H1 (cell line): Measurements from ENCODE around the gene IQCM. TPM values are rescaled to one million over a fixed set of nuclear protein-coding genes. Genes with fewer than 3 reads are reported as not detected.

Experiments
- CTCF ChIA-PET: fragments of 300-600 bp; sonication (Branson Sonifier 250); formaldehyde crosslinking; loops from one replicate; lab custom pipeline; 2021; ENCODE audit not compliant: partially characterized antibody; lab: Charles Lee
- POLR2A ChIA-PET: fragments of 300-600 bp; sonication (Branson Sonifier 250); formaldehyde crosslinking; loops from one replicate; lab custom pipeline; 2021; ENCODE audit warnings: inconsistent platforms; ENCODE audit not compliant: partially characterized antibody; lab: Charles Lee
- DNase-seq, 2 experiments: peaks; one replicate each; pipeline versions ENCODE4 v3.0.0 to v3.0.0-alpha.2; 2010 to 2022; ENCODE audit warnings: low spot score in 2 of 2, low read depth in 1 of 2, mixed read lengths in 1 of 2
- FAIRE-seq: peaks from 2 replicates; lab custom pipeline; 2011; peaks lifted over from hg19 to GRCh38; lab: Jason Lieb, UNC
- H2AFZ ChIP-seq: 2 replicates; pipeline ENCODE4 v1.8.1; 2012; ENCODE audit warnings: low read length, inconsistent platforms
- H2AK5ac ChIP-seq: 2 replicates; pipeline ENCODE4 v1.6.1; 2013; ENCODE audit warnings: low read depth, low read length
- H2BK120ac ChIP-seq: replicated peaks from 2 replicates; pipeline ENCODE3; 2013; ENCODE audit warnings: low read depth, low read length, inconsistent platforms
- H2BK12ac ChIP-seq: 2 replicates; pipeline ENCODE4 v1.6.1; 2013; ENCODE audit warnings: low read depth, low read length
- H2BK15ac ChIP-seq: 2 replicates; pipeline ENCODE4 v1.6.1; 2013; ENCODE audit warnings: low read length
- H2BK20ac ChIP-seq: 2 replicates; pipeline ENCODE4 v1.6.1; 2013; ENCODE audit warnings: low read length
- H2BK5ac ChIP-seq: 2 replicates; pipeline ENCODE4 v1.6.1; 2013; ENCODE audit warnings: low read depth, low read length
- H3K14ac ChIP-seq: 2 replicates; pipeline ENCODE4 v1.6.1; 2013; ENCODE audit warnings: inconsistent platforms; ENCODE audit not compliant: insufficient read length
- H3K18ac ChIP-seq: 2 replicates; pipeline ENCODE4 v1.6.1; 2013; ENCODE audit warnings: low read length; ENCODE audit errors: extremely low read depth
- H3K23ac ChIP-seq: 2 replicates; pipeline ENCODE4 v1.6.1; 2013; ENCODE audit warnings: inconsistent platforms; ENCODE audit not compliant: insufficient read length
- H3K23me2 ChIP-seq: 2 replicates; pipeline ENCODE4 v1.6.1; 2013; ENCODE audit warnings: low read depth, low read length
- H3K27ac ChIP-seq: 2 replicates; pipeline ENCODE4 v1.6.1; 2011; ENCODE audit warnings: low read depth, low read length, inconsistent platforms
- H3K27me3 ChIP-seq, 4 experiments: replicated peaks in 1 of 4; 1 replicate in 1 of 4; 2 replicates in 3 of 4; pipeline versions ENCODE4 v1.6.1 to v1.8.1; 2011 to 2013; ENCODE audit warnings: low read length in 3 of 4, mild to moderate bottlenecking in 3 of 4, inconsistent platforms in 2 of 4, mixed read lengths in 2 of 4, moderate library complexity in 1 of 4; ENCODE audit not compliant: control insufficient read depth in 3 of 4, insufficient read depth in 3 of 4; ENCODE audit errors: extremely low read depth in 1 of 4
- H3K36me3 ChIP-seq, 4 experiments: 2 replicates each; pipeline versions ENCODE4 v1.6.1 to v1.8.1; 2011 to 2013; ENCODE audit warnings: mild to moderate bottlenecking in 4 of 4, low read length in 3 of 4, moderate library complexity in 2 of 4, control low read depth in 1 of 4, inconsistent platforms in 1 of 4; ENCODE audit not compliant: insufficient read depth in 4 of 4, control insufficient read depth in 2 of 4
- H3K4ac ChIP-seq: replicated peaks from 2 replicates; pipeline ENCODE3; 2013; ENCODE audit warnings: low read length, low read depth, mixed read lengths, inconsistent platforms; ENCODE audit not compliant: insufficient read length
- H3K4me1 ChIP-seq, 4 experiments: replicated peaks in 1 of 4; 1 replicate in 1 of 4; 2 replicates in 3 of 4; pipeline versions ENCODE4 v1.6.1 to v1.8.1; 2011 to 2013; ENCODE audit warnings: low read length in 3 of 4, inconsistent platforms in 2 of 4, mixed read lengths in 1 of 4; ENCODE audit not compliant: insufficient read depth in 4 of 4, control insufficient read depth in 3 of 4
- H3K4me2 ChIP-seq, 2 experiments: 2 replicates each; pipeline versions ENCODE4 v1.6.1 to v1.8.1; 2011 to 2013; ENCODE audit warnings: low read depth in 2 of 2, low read length in 2 of 2, control low read depth in 1 of 2, inconsistent platforms in 1 of 2, mild to moderate bottlenecking in 1 of 2; ENCODE audit not compliant: insufficient read depth in 1 of 2
- H3K4me3 ChIP-seq, 4 experiments: fragments of 200-600, 300-600 bp in 1 of 4; sonication (generic), shearing (Covaris generic), sonication (Bioruptor Twin) in 1 of 4; 2 replicates each; pipeline versions ENCODE4 v1.5.1 to v1.8.1; 2011 to 2016; ENCODE audit warnings: low read length in 4 of 4, low read depth in 3 of 4, control low read depth in 2 of 4, inconsistent platforms in 2 of 4, mild to moderate bottlenecking in 2 of 4, mixed read lengths in 1 of 4, moderate library complexity in 1 of 4; ENCODE audit not compliant: insufficient read depth in 2 of 4; ENCODE audit errors: extremely low read depth in 1 of 4
- H3K56ac ChIP-seq: replicated peaks from 2 replicates; pipeline ENCODE3; 2013; ENCODE audit warnings: low read depth, mild to moderate bottlenecking, mixed read lengths, low read length, inconsistent platforms; ENCODE audit not compliant: insufficient read length
- H3K79me1 ChIP-seq: 2 replicates; pipeline ENCODE4 v1.6.1; 2013; ENCODE audit warnings: low read depth, low read length, control low read depth
- H3K79me2 ChIP-seq, 2 experiments: 2 replicates each; pipeline versions ENCODE4 v1.6.1 to v1.8.1; 2012 to 2013; ENCODE audit warnings: low read length in 2 of 2, mild to moderate bottlenecking in 2 of 2, inconsistent platforms in 1 of 2; ENCODE audit not compliant: insufficient read depth in 2 of 2, control insufficient read depth in 1 of 2
- H3K9ac ChIP-seq, 4 experiments: replicated peaks in 1 of 4; 1 replicate in 1 of 4; 2 replicates in 3 of 4; pipeline versions ENCODE4 v1.6.1 to v1.8.1; 2011 to 2013; ENCODE audit warnings: low read depth in 3 of 4, low read length in 3 of 4, control low read depth in 2 of 4, mild to moderate bottlenecking in 2 of 4, moderate library complexity in 2 of 4, inconsistent platforms in 1 of 4; ENCODE audit errors: extremely low read depth in 1 of 4
- H3K9me3 ChIP-seq, 2 experiments: 2 replicates each; pipeline versions ENCODE4 v1.6.1 to v1.8.1; 2012 to 2013; ENCODE audit warnings: mild to moderate bottlenecking in 2 of 2, moderate library complexity in 2 of 2, control low read depth in 1 of 2, inconsistent platforms in 1 of 2, low read depth in 1 of 2, low read length in 1 of 2, mixed read lengths in 1 of 2; ENCODE audit not compliant: insufficient read depth in 2 of 2
- H4K20me1 ChIP-seq, 2 experiments: replicated peaks in 1 of 2; 2 replicates each; pipeline versions ENCODE3 to v1.8.1; 2011 to 2013; ENCODE audit warnings: inconsistent platforms in 2 of 2, low read length in 2 of 2, mild to moderate bottlenecking in 1 of 2; ENCODE audit not compliant: insufficient read depth in 2 of 2, control insufficient read depth in 1 of 2
- H4K5ac ChIP-seq: 2 replicates; pipeline ENCODE4 v1.6.1; 2013; ENCODE audit warnings: low read length, low read depth, mixed read lengths, inconsistent platforms; ENCODE audit not compliant: insufficient read length
- H4K8ac ChIP-seq: 2 replicates; pipeline ENCODE4 v1.8.0; 2013; ENCODE audit warnings: mild to moderate bottlenecking, moderate library complexity, low read length, inconsistent platforms; ENCODE audit not compliant: insufficient read depth; ENCODE audit errors: extremely low read depth
- H4K91ac ChIP-seq: replicated peaks from 2 replicates; pipeline ENCODE3; 2013; ENCODE audit warnings: low read length, mixed read lengths, inconsistent platforms; ENCODE audit not compliant: insufficient read length
- BCL11A ChIP-seq, 2 experiments: IDR thresholded peaks; one replicate each; pipeline ENCODE4 v1.6.1; 2011; ENCODE audit warnings: low read depth in 2 of 2, low read length in 2 of 2, mild to moderate bottlenecking in 2 of 2
- E2F6 ChIP-seq: IDR thresholded peaks from 2 replicates; pipeline ENCODE4 v1.6.1; 2012; ENCODE audit warnings: inconsistent platforms
- EGR1 ChIP-seq: IDR thresholded peaks from 2 replicates; pipeline ENCODE4 v1.6.1; 2011; ENCODE audit warnings: low read depth, low read length, borderline replicate concordance
- GABPA ChIP-seq: IDR thresholded peaks from 2 replicates; pipeline ENCODE4 v1.6.1; 2011; ENCODE audit warnings: mild to moderate bottlenecking, low read length, moderate library complexity, borderline replicate concordance; ENCODE audit not compliant: insufficient read depth
- KDM1A ChIP-seq: fragments of 200-600, 300-600 bp; sonication (generic); IDR thresholded peaks from 2 replicates; pipeline ENCODE4 v1.7.1; 2016; ENCODE audit warnings: mild to moderate bottlenecking, low read length, borderline replicate concordance
- PHF8 ChIP-seq: fragments of 200-600 bp; sonication (generic); conservative IDR thresholded peaks from 2 replicates; pipeline ENCODE4 v1.7.1; 2012; ENCODE audit warnings: low read depth, mild to moderate bottlenecking, inconsistent platforms, low read length, moderate library complexity
- POLR2AphosphoS5 ChIP-seq: IDR thresholded peaks from 2 replicates; pipeline ENCODE4 v1.6.1; 2011; ENCODE audit warnings: low read depth, low read length
- SIN3A ChIP-seq, 2 experiments: IDR thresholded peaks in 1 of 2; conservative IDR thresholded peaks in 1 of 2; 2 replicates each; pipeline ENCODE4 v1.6.1; 2011 to 2012; ENCODE audit warnings: low read length in 2 of 2, improper control_type of control experiment in 1 of 2, low read depth in 1 of 2, mild to moderate bottlenecking in 1 of 2
- SP2 ChIP-seq: IDR thresholded peaks from 2 replicates; pipeline ENCODE4 v1.6.1; 2012; ENCODE audit warnings: mild to moderate bottlenecking, low read length, inconsistent platforms
- SRF ChIP-seq: IDR thresholded peaks from 2 replicates; pipeline ENCODE4 v1.6.1; 2011; ENCODE audit warnings: mild to moderate bottlenecking, low read depth, low read length, moderate library complexity
- SUZ12 ChIP-seq: fragments of 200-600 bp; sonication (generic); IDR thresholded peaks from 2 replicates; pipeline ENCODE4 v1.6.1; 2012; ENCODE audit warnings: mild to moderate bottlenecking, inconsistent platforms, low read length, moderate library complexity, mixed read lengths
- TCF12 ChIP-seq: IDR thresholded peaks from 2 replicates; pipeline ENCODE4 v1.6.1; 2011; ENCODE audit warnings: low read depth, mild to moderate bottlenecking, low read length
- ZNF274 ChIP-seq: IDR thresholded peaks from 2 replicates; pipeline ENCODE4 v1.7.0; 2012; ENCODE audit warnings: low read length, borderline replicate concordance; ENCODE audit errors: extremely low read depth
- WGBS, 2 experiments: shearing (Covaris generic) in 1 of 2; methylation state at CpG; one replicate each; pipeline versions ENCODE4 v1.1.6 to v1.1.7; 2013 to 2015; ENCODE audit warnings: low lambda C conversion rate in 2 of 2, mixed read lengths in 2 of 2, inconsistent platforms in 1 of 2, low coverage in 1 of 2, missing lambda C conversion rate in 1 of 2; ENCODE audit not compliant: insufficient replicate concordance in 2 of 2, insufficient coverage in 1 of 2, insufficient read length in 1 of 2; ENCODE audit errors: extremely low coverage in 1 of 2, missing lambda C conversion rate in 1 of 2; 5-methylcytosine and 5-hydroxymethylcytosine counted together
- polyA plus RNA-seq, 7 experiments: library from polyadenylated mRNA; depleted of rRNA in 3 of 7; stranded (reverse) in 5 of 7; unstranded in 2 of 7; fragments of >200 nt in 5 of 7; fragments of 200-250 nt in 2 of 7; gene quantifications; 1 replicate in 5 of 7; 2 replicates in 1 of 7; 4 replicates in 1 of 7; pipeline versions ENCODE4 v1.2.1 to v1.2.3, GENCODE V29; 2011 to 2013; ENCODE audit warnings: missing spikeins in 2 of 7, mixed read lengths in 2 of 7
- total RNA-seq: library from RNA; stranded (reverse); fragmentation: NEBNext Ultra II Directional; extraction: Animal tissue kit (Norgen Biotek cat#: 25700); gene quantifications from 2 replicates; pipeline ENCODE4 v1.2.1, GENCODE V29; 2021
- TF ChIP-seq, protein P1 (sequence below): IDR thresholded peaks from 2 replicates; pipeline ENCODE4 v1.6.1; 2012; ENCODE audit warnings: inconsistent platforms

The IQCM gene
- total and polyA plus RNA-seq, 2 of the 8 experiments (the other 6 are each of a cell fraction or from before 2014, with no cell fraction given): not detected

DNA sequence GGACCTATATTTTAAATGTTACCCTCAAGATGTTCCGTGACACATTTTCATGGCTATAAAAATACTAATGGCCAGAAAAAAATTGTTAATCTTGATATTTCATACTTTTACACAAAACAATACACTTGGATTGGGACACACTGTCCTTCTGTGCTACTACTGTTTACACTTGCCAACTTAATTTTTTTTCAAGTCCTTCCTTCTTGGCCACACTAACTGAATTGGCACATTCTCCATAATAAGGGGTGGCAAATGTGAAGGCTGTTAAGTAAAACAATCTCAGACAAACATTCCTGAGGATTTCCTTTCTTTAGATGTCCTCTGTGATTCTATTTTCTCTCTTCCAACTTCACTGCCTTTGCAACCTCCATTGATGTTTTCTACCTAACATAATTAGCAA lies 225.8 kb downstream of the IQCM start:
- H3K36me3 ChIP-seq: no peaks in the 10 kb centered on the region
- H2AK5ac ChIP-seq: no peak overlapping the region
- H3K4ac ChIP-seq: no peak overlapping the region
- WGBS, 2 experiments: 100% methylated on average over 1 of the region's 1 CpG; no CpG with 5 or more reads in 1 of the 2 experiments
- H3K27ac ChIP-seq: no peak overlapping the region
- H2BK120ac ChIP-seq: no peak overlapping the region
- H3K79me2 ChIP-seq: no peaks in the 10 kb centered on the region
- H3K79me1 ChIP-seq: no peaks in the 10 kb centered on the region
- no peak overlapping the region for H2AFZ ChIP-seq
- H3K9me3 ChIP-seq: no peaks in the 10 kb centered on the region
- ChIA-PET POLR2A (no interaction called here), CTCF (no interaction called here)
- H3K9ac ChIP-seq: no peak overlapping the region
- H3K18ac ChIP-seq: no peak overlapping the region
- no peak overlapping the region for H4K91ac ChIP-seq
- no peak overlapping the region for H2BK5ac ChIP-seq
- no peaks in the 10 kb centered on the region for H3K4me1 ChIP-seq
- no peaks in the 10 kb centered on the region for H3K23me2 ChIP-seq
- H4K20me1 ChIP-seq: no peaks in the 10 kb centered on the region
- DNase-seq: no peak
- H2BK12ac ChIP-seq: no peak overlapping the region
- no peak overlapping the region for H2BK20ac ChIP-seq
- H2BK15ac ChIP-seq: no peak overlapping the region
- no peak overlapping the region for H4K8ac ChIP-seq
- H3K27me3 ChIP-seq: no peaks in the 10 kb centered on the region
- H3K14ac ChIP-seq: no peak overlapping the region
- H3K4me3 ChIP-seq: no peak overlapping the region
- no peak overlapping the region for H3K23ac ChIP-seq
- no peak for FAIRE-seq
- no peak overlapping the region for H3K56ac ChIP-seq
- H4K5ac ChIP-seq: no peak overlapping the region
- H3K4me2 ChIP-seq: no peak overlapping the region
- TF ChIP-seq BCL11A (IDR thresholded peaks at IDR 0.05; ENCODE audit: low read depth in 2 of 2, low read length in 2 of 2) (no peak), SRF (no peak), POLR2AphosphoS5 (no peak), GABPA (no peak), TCF12 (no peak), PHF8 (no peak), SIN3A (conservative IDR thresholded peaks at IDR 0.05 in 1 of 2, IDR thresholded peaks at IDR 0.05 in 1 of 2; ENCODE audit: low read depth in 1 of 2, low read length in 2 of 2) (no peak), ZNF274 (no peak), E2F6 (no peak), SP2 (no peak), EGR1 (no peak), SUZ12 (no peak), KDM1A (no peak)
- TF ChIP-seq, protein P1, sequence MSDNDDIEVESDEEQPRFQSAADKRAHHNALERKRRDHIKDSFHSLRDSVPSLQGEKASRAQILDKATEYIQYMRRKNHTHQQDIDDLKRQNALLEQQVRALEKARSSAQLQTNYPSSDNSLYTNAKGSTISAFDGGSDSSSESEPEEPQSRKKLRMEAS: no peak
